SK-MEL-5 (cell line): ENCODE data around the gene NAA15. TPM values are rescaled to one million over a fixed set of nuclear protein-coding genes. Genes with fewer than 3 reads are reported as not detected.
"Not testable (repeated sequence)": the region's sequence is repeated elsewhere in the genome, so short reads cannot be mapped to it uniquely, and the experiment has no call there.

Source experiments
- DNase-seq: peaks from one replicate; pipeline ENCODE4 v3.0.0-alpha.2; 2016; ENCODE audit warnings: low read depth, low spot score
- in situ Hi-C: cut with HindIII; loops from 2 replicates; pipeline ENCODE4 v1.10.0; 2016; ENCODE audit warnings: low sequenced_read_pairs, high pct_unique_total_duplicates, low pct_unique_long_range_greater_than_20kb
- total RNA-seq: library from RNA; depleted of rRNA; stranded (reverse); fragments of >200 nt; shearing (Covaris generic); gene quantifications from 2 replicates; pipeline ENCODE4 v1.2.3, GENCODE V29; 2014

Gene NAA15
- total RNA-seq, 1 experiment from 2014 or later, result 32.0 TPM

GRCh38 chr4:139414671-139415210 is 113.4 kb downstream of the NAA15 start:
- DNase-seq, in situ Hi-C loops: not testable (repeated sequence)

GRCh38 chr4:139416073-139416673 is 114.9 kb downstream of the NAA15 start:
- peak; percentile 44 for DNase-seq
- in situ Hi-C loops, result no loop called here

- DNase-seq, result no peak
- in situ Hi-C loops, result no loop called here
Measured at GRCh38 chr4:139419388-139419914, 118.1 kb downstream of the NAA15 start.

GRCh38 chr4:139420652-139421051 is 119.3 kb downstream of the NAA15 start:
- DNase-seq, result no peak
- in situ Hi-C loops, result no loop called here

- DNase-seq, result no peak
- in situ Hi-C loops, result no loop called here
Measured at GRCh38 chr4:139436122-139436521, 134.8 kb downstream of the NAA15 start.

- in situ Hi-C loops, result no loop called here
- DNase-seq, result no peak
Measured at GRCh38 chr4:139438141-139438540, 136.8 kb downstream of the NAA15 start.

- in situ Hi-C loops, result no loop called here
- DNase-seq, result no peak
Measured at GRCh38 chr4:139441029-139441428, 139.7 kb downstream of the NAA15 start.

GRCh38 chr4:139443661-139444060 is 142.4 kb downstream of the NAA15 start:
- in situ Hi-C loops, result no loop called here
- DNase-seq, result no peak

- in situ Hi-C loops, DNase-seq: not testable (repeated sequence)
Measured at GRCh38 chr4:139444881-139445280, 143.6 kb downstream of the NAA15 start.

GRCh38 chr4:139447078-139447477 is 145.8 kb downstream of the NAA15 start:
- in situ Hi-C loops, DNase-seq: not testable (repeated sequence)

GRCh38 chr4:139450586-139450985 is 149.3 kb downstream of the NAA15 start:
- in situ Hi-C loops, result no loop called here
- DNase-seq, result peak; percentile 14

- no peak for DNase-seq
Measured at GRCh38 chr4:139451997-139452396, 150.7 kb downstream of the NAA15 start.

GRCh38 chr4:139453041-139453370 is 151.7 kb downstream of the NAA15 start:
- peak; percentile 66 for DNase-seq
- in situ Hi-C loops, result no loop called here

More at GRCh38 chr4:139451997-139452396, 150.7 kb downstream of the NAA15 start:
- in situ Hi-C loops, result no loop called here

- DNase-seq, result peak; percentile 94
- in situ Hi-C loops, result no loop called here
Measured at GRCh38 chr4:139453371-139454110, 152.2 kb downstream of the NAA15 start.

GRCh38 chr4:139454111-139455045 is 153.1 kb downstream of the NAA15 start, which contains the start of gene RAB33B:
RAB33B (plus strand) TSS chr4:139454121; CDS start chr4:139454196, 75 bp downstream.
- peak; percentile 16 for DNase-seq
- in situ Hi-C loops, result no loop called here

- no peak for DNase-seq
- in situ Hi-C loops, result no loop called here
Measured at GRCh38 chr4:139455126-139455538, 153.8 kb downstream of the NAA15 start.

- no peak for DNase-seq
- in situ Hi-C loops, result no loop called here
Measured at GRCh38 chr4:139457318-139457717, 156.0 kb downstream of the NAA15 start.

GRCh38 chr4:139458543-139458942 is 157.2 kb downstream of the NAA15 start:
- in situ Hi-C loops, result no loop called here
- DNase-seq, result no peak
